Stimulated activated CD4-positive, alpha-beta T cell treated with anti-CD3 and anti-CD28 coated beads, Interleukin-1b, Interleukin-23, amount 100 ng/mL, for 24 hours (primary cell): Measurements from ENCODE around the gene PLPP4.

ENCODE experiments used
- DNase-seq, 4 experiments: peaks; one replicate each; pipeline ENCODE4 v3.0.0-alpha.2; 2020; ENCODE audit warnings: low read depth in 4 of 4, low spot score in 1 of 4

The PLPP4 gene

GRCh38 chr10:120607016-120607709 lies 150.1 kb downstream of the PLPP4 start:
- DNase-seq: no peak

GRCh38 chr10:120607710-120608703 lies 151.0 kb downstream of the PLPP4 start:
- DNase-seq: no peak

- no peak for DNase-seq
These were observed 152.0 kb downstream of the PLPP4 start for GRCh38 chr10:120609006-120609405.

- no peak for DNase-seq
These were observed 153.8 kb downstream of the PLPP4 start for GRCh38 chr10:120610791-120611190.

- DNase-seq: no peak
These were observed 155.7 kb downstream of the PLPP4 start for GRCh38 chr10:120612756-120613155.

GRCh38 chr10:120613180-120613579 lies 156.2 kb downstream of the PLPP4 start:
- no peak for DNase-seq

GRCh38 chr10:120614680-120615079 lies 157.7 kb downstream of the PLPP4 start:
- no peak for DNase-seq

- DNase-seq: no peak
These were observed 159.4 kb downstream of the PLPP4 start for GRCh38 chr10:120616311-120616911.

GRCh38 chr10:120628197-120628596 lies 171.2 kb downstream of the PLPP4 start:
- DNase-seq: no peak

GRCh38 chr10:120630266-120630665 lies 173.2 kb downstream of the PLPP4 start:
- no peak for DNase-seq

GRCh38 chr10:120632047-120632446 lies 175.0 kb downstream of the PLPP4 start:
- no peak for DNase-seq

- no peak for DNase-seq
These were observed 175.9 kb downstream of the PLPP4 start for GRCh38 chr10:120632942-120633341.

- DNase-seq: no peak
These were observed 177.6 kb downstream of the PLPP4 start for GRCh38 chr10:120634659-120635058.
